Neural cell (in vitro differentiated cells): ENCODE measurements around the gene RYR2. TPM values are rescaled to one million over a fixed set of nuclear protein-coding genes. Genes with fewer than 3 reads are reported as not detected.

Source experiments
- H2AFZ ChIP-seq: fragments of 200-600, 300-800 bp; sonication (generic), shearing (Covaris generic); 2 replicates; pipeline ENCODE4 v1.6.0; 2014; ENCODE audit warnings: low read depth, mild to moderate bottlenecking, antibody characterized with exemption, low read length, moderate library complexity
- H3F3A ChIP-seq: fragments of 200-600 bp; shearing (Covaris generic); 2 replicates; pipeline ENCODE4 v1.6.1; 2016; ENCODE audit warnings: mild to moderate bottlenecking, moderate library complexity, mixed read lengths, antibody characterized with exemption, low read length; ENCODE audit not compliant: insufficient read depth, poor library complexity, severe bottlenecking
- H3K27ac ChIP-seq: fragments of 200-600, 300-800 bp; sonication (generic), shearing (Covaris generic); 2 replicates; pipeline ENCODE4 v1.5.1; 2014; ENCODE audit warnings: mild to moderate bottlenecking, low read length, moderate library complexity
- H3K27me3 ChIP-seq: fragments of 300-800, 200-600 bp; sonication (generic), shearing (Covaris generic); 2 replicates; pipeline ENCODE4 v1.6.0; 2014; ENCODE audit warnings: mild to moderate bottlenecking, low read depth, low read length, moderate library complexity; ENCODE audit not compliant: insufficient read depth
- H3K36me3 ChIP-seq: fragments of 300-800, 200-600 bp; sonication (generic), shearing (Covaris generic); 2 replicates; pipeline ENCODE4 v1.5.1; 2014; ENCODE audit warnings: mild to moderate bottlenecking, antibody characterized with exemption, low read length, moderate library complexity; ENCODE audit not compliant: insufficient read depth
- H3K4me2 ChIP-seq: fragments of 300-800, 200-600 bp; sonication (generic), shearing (Covaris generic); 2 replicates; pipeline ENCODE4 v1.6.0; 2014; ENCODE audit warnings: mild to moderate bottlenecking, low read length
- H3K4me3 ChIP-seq: fragments of 300-800, 200-600 bp; sonication (generic), shearing (Covaris generic); 2 replicates; pipeline ENCODE4 v1.5.1; 2014; ENCODE audit warnings: mild to moderate bottlenecking, low read length, moderate library complexity
- H3K79me2 ChIP-seq: fragments of 200-600 bp; shearing (Covaris generic); replicated peaks from 2 replicates; pipeline ENCODE4 v1.6.0; 2014; ENCODE audit warnings: mild to moderate bottlenecking, low read length, moderate library complexity; ENCODE audit not compliant: insufficient read depth
- H3K9ac ChIP-seq: fragments of 300-800, 200-600 bp; sonication (generic), shearing (Covaris generic); 2 replicates; pipeline ENCODE4 v1.6.1; 2016; ENCODE audit warnings: mild to moderate bottlenecking, low read length, mixed read lengths
- H3K9me2 ChIP-seq: fragments of 200-600 bp; shearing (Covaris generic); 2 replicates; pipeline ENCODE4 v1.6.1; 2016; ENCODE audit warnings: mild to moderate bottlenecking, low read length, mixed read lengths; ENCODE audit not compliant: insufficient read depth
- H3K9me3 ChIP-seq: fragments of 200-600, 300-800 bp; sonication (generic), shearing (Covaris generic); 2 replicates; pipeline ENCODE4 v1.6.1; 2016; ENCODE audit warnings: mild to moderate bottlenecking, mixed run types, low read length, moderate library complexity, mixed read lengths
- H4K20me1 ChIP-seq: fragments of 200-600 bp; shearing (Covaris generic); 2 replicates; pipeline ENCODE4 v1.6.1; 2016; ENCODE audit warnings: mild to moderate bottlenecking, mixed run types; ENCODE audit not compliant: insufficient read depth
- CTCF ChIP-seq: fragments of 450-650 bp; IDR thresholded peaks from 2 replicates; pipeline ENCODE4 v1.5.1; 2014; ENCODE audit warnings: antibody characterized with exemption, mild to moderate bottlenecking, moderate library complexity; ENCODE audit not compliant: poor library complexity, severe bottlenecking
- EP300 ChIP-seq: fragments of 450-650 bp; conservative IDR thresholded peaks from 2 replicates; pipeline ENCODE4 v1.6.1; 2014; ENCODE audit warnings: antibody characterized with exemption, mild to moderate bottlenecking, moderate library complexity; ENCODE audit not compliant: poor library complexity, severe bottlenecking
- EZH2 ChIP-seq: fragments of 200-600, 300-800 bp; shearing (Covaris generic), sonication (generic); IDR thresholded peaks from 2 replicates; pipeline ENCODE4 v1.6.1; 2014; ENCODE audit warnings: antibody characterized with exemption, low read length, borderline replicate concordance, mild to moderate bottlenecking; ENCODE audit not compliant: insufficient read depth, poor library complexity, severe bottlenecking
- MXI1 ChIP-seq: fragments of 450-650 bp; conservative IDR thresholded peaks from 2 replicates; pipeline ENCODE4 v1.6.1; 2014; ENCODE audit warnings: antibody characterized with exemption, mild to moderate bottlenecking; ENCODE audit not compliant: poor library complexity, severe bottlenecking
- POLR2AphosphoS5 ChIP-seq: IDR thresholded peaks from 2 replicates; pipeline ENCODE4 v1.6.1; 2012
- RAD21 ChIP-seq: fragments of 450-650 bp; conservative IDR thresholded peaks from 2 replicates; pipeline ENCODE4 v1.6.1; 2014; ENCODE audit warnings: antibody characterized with exemption, mild to moderate bottlenecking, moderate library complexity
- REST ChIP-seq: IDR thresholded peaks from 2 replicates; pipeline ENCODE4 v1.6.1; 2012; ENCODE audit warnings: borderline replicate concordance
- SMC3 ChIP-seq: fragments of 450-650 bp; conservative IDR thresholded peaks from 2 replicates; pipeline ENCODE4 v1.6.1; 2014; ENCODE audit warnings: antibody characterized with exemption, mild to moderate bottlenecking, moderate library complexity; ENCODE audit not compliant: poor library complexity
- TAF1 ChIP-seq: IDR thresholded peaks from 2 replicates; pipeline ENCODE4 v1.6.1; 2012; ENCODE audit warnings: low read depth
- polyA plus RNA-seq: library from polyadenylated mRNA; depleted of rRNA; stranded (reverse); fragments of >200 nt; gene quantifications from 2 replicates; pipeline ENCODE4 v1.2.3, GENCODE V29; 2014

Gene RYR2
- polyA plus RNA-seq, 1 donor from 2014 or later, result 3.8 TPM

- no peak overlapping the region for H3K27ac ChIP-seq
- TF ChIP-seq POLR2AphosphoS5, result no peak
- TF ChIP-seq RAD21, result no peak
- TF ChIP-seq MXI1, result no peak
- no peak for TF ChIP-seq TAF1
- TF ChIP-seq EP300, result no peak
- peak; percentile 35 for TF ChIP-seq CTCF
- no peak for TF ChIP-seq EZH2
- H3K9me3 ChIP-seq, result no peaks in the 10 kb centered on the region
- no peak overlapping the region for H3K4me2 ChIP-seq
- peaks cover 50% of the 10 kb centered on the region for H3K27me3 ChIP-seq
- no peaks in the 10 kb centered on the region for H3K79me2 ChIP-seq
- H3K4me3 ChIP-seq, result peak overlapping the region; percentile 94
- no peaks in the 10 kb centered on the region for H3K36me3 ChIP-seq
- no peaks in the 10 kb centered on the region for H3F3A ChIP-seq
- H4K20me1 ChIP-seq, result no peaks in the 10 kb centered on the region
- H2AFZ ChIP-seq, result no peak overlapping the region
- H3K9me2 ChIP-seq, result no peaks in the 10 kb centered on the region
- no peak overlapping the region for H3K9ac ChIP-seq
These were observed 3.5 kb downstream of the RYR2 start for GRCh38 chr1:237045278-237046016.

- H3K4me3 ChIP-seq, result no peak overlapping the region
- no peaks in the 10 kb centered on the region for H3K9me2 ChIP-seq
- no peak overlapping the region for H2AFZ ChIP-seq
- H3K27me3 ChIP-seq, result peaks cover 35% of the 10 kb centered on the region
- no peak overlapping the region for H3K4me2 ChIP-seq
- H3K36me3 ChIP-seq, result no peaks in the 10 kb centered on the region
- H3K9me3 ChIP-seq, result no peaks in the 10 kb centered on the region
- no peaks in the 10 kb centered on the region for H3K79me2 ChIP-seq
- H3F3A ChIP-seq, result no peaks in the 10 kb centered on the region
- no peak overlapping the region for H3K9ac ChIP-seq
- H4K20me1 ChIP-seq, result no peaks in the 10 kb centered on the region
- TF ChIP-seq REST, result no peak
- no peak for TF ChIP-seq SMC3
- no peak for TF ChIP-seq EP300
- no peak for TF ChIP-seq RAD21
- TF ChIP-seq TAF1, result no peak
- no peak for TF ChIP-seq POLR2AphosphoS5
- TF ChIP-seq CTCF, result no peak
- TF ChIP-seq MXI1, result no peak
- TF ChIP-seq EZH2, result no peak
- H3K27ac ChIP-seq, result no peak overlapping the region
These were observed 6.8 kb downstream of the RYR2 start for GRCh38 chr1:237048803-237049202.
